H1 (cell line): ENCODE measurements around the gene TBCA. TPM values are rescaled to one million over a fixed set of nuclear protein-coding genes. Genes with fewer than 3 reads are reported as not detected.

Source experiments
- CTCF ChIA-PET: fragments of 300-600 bp; sonication (Branson Sonifier 250); formaldehyde crosslinking; loops from one replicate; lab custom pipeline; 2021; ENCODE audit not compliant: partially characterized antibody; lab: Charles Lee
- POLR2A ChIA-PET: fragments of 300-600 bp; sonication (Branson Sonifier 250); formaldehyde crosslinking; loops from one replicate; lab custom pipeline; 2021; ENCODE audit warnings: inconsistent platforms; ENCODE audit not compliant: partially characterized antibody; lab: Charles Lee
- DNase-seq, 2 experiments: peaks; one replicate each; pipeline versions ENCODE4 v3.0.0 to v3.0.0-alpha.2; 2010 to 2022; ENCODE audit warnings: low spot score in 2 of 2, low read depth in 1 of 2, mixed read lengths in 1 of 2
- FAIRE-seq: peaks from 2 replicates; lab custom pipeline; 2011; peaks lifted over from hg19 to GRCh38; lab: Jason Lieb, UNC
- H2AFZ ChIP-seq: 2 replicates; pipeline ENCODE4 v1.8.1; 2012; ENCODE audit warnings: low read length, inconsistent platforms
- H2AK5ac ChIP-seq: 2 replicates; pipeline ENCODE4 v1.6.1; 2013; ENCODE audit warnings: low read depth, low read length
- H2BK120ac ChIP-seq: replicated peaks from 2 replicates; pipeline ENCODE3; 2013; ENCODE audit warnings: low read depth, low read length, inconsistent platforms
- H2BK12ac ChIP-seq: 2 replicates; pipeline ENCODE4 v1.6.1; 2013; ENCODE audit warnings: low read depth, low read length
- H2BK15ac ChIP-seq: 2 replicates; pipeline ENCODE4 v1.6.1; 2013; ENCODE audit warnings: low read length
- H2BK20ac ChIP-seq: 2 replicates; pipeline ENCODE4 v1.6.1; 2013; ENCODE audit warnings: low read length
- H2BK5ac ChIP-seq: 2 replicates; pipeline ENCODE4 v1.6.1; 2013; ENCODE audit warnings: low read depth, low read length
- H3K14ac ChIP-seq: 2 replicates; pipeline ENCODE4 v1.6.1; 2013; ENCODE audit warnings: inconsistent platforms; ENCODE audit not compliant: insufficient read length
- H3K18ac ChIP-seq: 2 replicates; pipeline ENCODE4 v1.6.1; 2013; ENCODE audit warnings: low read length; ENCODE audit errors: extremely low read depth
- H3K23ac ChIP-seq: 2 replicates; pipeline ENCODE4 v1.6.1; 2013; ENCODE audit warnings: inconsistent platforms; ENCODE audit not compliant: insufficient read length
- H3K23me2 ChIP-seq: 2 replicates; pipeline ENCODE4 v1.6.1; 2013; ENCODE audit warnings: low read depth, low read length
- H3K27ac ChIP-seq: 2 replicates; pipeline ENCODE4 v1.6.1; 2011; ENCODE audit warnings: low read depth, low read length, inconsistent platforms
- H3K27me3 ChIP-seq, 4 experiments: replicated peaks in 1 of 4; 1 replicate in 1 of 4; 2 replicates in 3 of 4; pipeline versions ENCODE4 v1.6.1 to v1.8.1; 2011 to 2013; ENCODE audit warnings: low read length in 3 of 4, mild to moderate bottlenecking in 3 of 4, inconsistent platforms in 2 of 4, mixed read lengths in 2 of 4, moderate library complexity in 1 of 4; ENCODE audit not compliant: control insufficient read depth in 3 of 4, insufficient read depth in 3 of 4; ENCODE audit errors: extremely low read depth in 1 of 4
- H3K36me3 ChIP-seq, 4 experiments: 2 replicates each; pipeline versions ENCODE4 v1.6.1 to v1.8.1; 2011 to 2013; ENCODE audit warnings: mild to moderate bottlenecking in 4 of 4, low read length in 3 of 4, moderate library complexity in 2 of 4, control low read depth in 1 of 4, inconsistent platforms in 1 of 4; ENCODE audit not compliant: insufficient read depth in 4 of 4, control insufficient read depth in 2 of 4
- H3K4ac ChIP-seq: replicated peaks from 2 replicates; pipeline ENCODE3; 2013; ENCODE audit warnings: low read length, low read depth, mixed read lengths, inconsistent platforms; ENCODE audit not compliant: insufficient read length
- H3K4me1 ChIP-seq, 4 experiments: replicated peaks in 1 of 4; 1 replicate in 1 of 4; 2 replicates in 3 of 4; pipeline versions ENCODE4 v1.6.1 to v1.8.1; 2011 to 2013; ENCODE audit warnings: low read length in 3 of 4, inconsistent platforms in 2 of 4, mixed read lengths in 1 of 4; ENCODE audit not compliant: insufficient read depth in 4 of 4, control insufficient read depth in 3 of 4
- H3K4me2 ChIP-seq, 2 experiments: 2 replicates each; pipeline versions ENCODE4 v1.6.1 to v1.8.1; 2011 to 2013; ENCODE audit warnings: low read depth in 2 of 2, low read length in 2 of 2, control low read depth in 1 of 2, inconsistent platforms in 1 of 2, mild to moderate bottlenecking in 1 of 2; ENCODE audit not compliant: insufficient read depth in 1 of 2
- H3K4me3 ChIP-seq, 4 experiments: fragments of 200-600, 300-600 bp in 1 of 4; sonication (generic), shearing (Covaris generic), sonication (Bioruptor Twin) in 1 of 4; 2 replicates each; pipeline versions ENCODE4 v1.5.1 to v1.8.1; 2011 to 2016; ENCODE audit warnings: low read length in 4 of 4, low read depth in 3 of 4, control low read depth in 2 of 4, inconsistent platforms in 2 of 4, mild to moderate bottlenecking in 2 of 4, mixed read lengths in 1 of 4, moderate library complexity in 1 of 4; ENCODE audit not compliant: insufficient read depth in 2 of 4; ENCODE audit errors: extremely low read depth in 1 of 4
- H3K56ac ChIP-seq: replicated peaks from 2 replicates; pipeline ENCODE3; 2013; ENCODE audit warnings: low read depth, mild to moderate bottlenecking, mixed read lengths, low read length, inconsistent platforms; ENCODE audit not compliant: insufficient read length
- H3K79me1 ChIP-seq: 2 replicates; pipeline ENCODE4 v1.6.1; 2013; ENCODE audit warnings: low read depth, low read length, control low read depth
- H3K79me2 ChIP-seq, 2 experiments: 2 replicates each; pipeline versions ENCODE4 v1.6.1 to v1.8.1; 2012 to 2013; ENCODE audit warnings: low read length in 2 of 2, mild to moderate bottlenecking in 2 of 2, inconsistent platforms in 1 of 2; ENCODE audit not compliant: insufficient read depth in 2 of 2, control insufficient read depth in 1 of 2
- H3K9ac ChIP-seq, 4 experiments: replicated peaks in 1 of 4; 1 replicate in 1 of 4; 2 replicates in 3 of 4; pipeline versions ENCODE4 v1.6.1 to v1.8.1; 2011 to 2013; ENCODE audit warnings: low read depth in 3 of 4, low read length in 3 of 4, control low read depth in 2 of 4, mild to moderate bottlenecking in 2 of 4, moderate library complexity in 2 of 4, inconsistent platforms in 1 of 4; ENCODE audit errors: extremely low read depth in 1 of 4
- H3K9me3 ChIP-seq, 2 experiments: 2 replicates each; pipeline versions ENCODE4 v1.6.1 to v1.8.1; 2012 to 2013; ENCODE audit warnings: mild to moderate bottlenecking in 2 of 2, moderate library complexity in 2 of 2, control low read depth in 1 of 2, inconsistent platforms in 1 of 2, low read depth in 1 of 2, low read length in 1 of 2, mixed read lengths in 1 of 2; ENCODE audit not compliant: insufficient read depth in 2 of 2
- H4K20me1 ChIP-seq, 2 experiments: replicated peaks in 1 of 2; 2 replicates each; pipeline versions ENCODE3 to v1.8.1; 2011 to 2013; ENCODE audit warnings: inconsistent platforms in 2 of 2, low read length in 2 of 2, mild to moderate bottlenecking in 1 of 2; ENCODE audit not compliant: insufficient read depth in 2 of 2, control insufficient read depth in 1 of 2
- H4K5ac ChIP-seq: 2 replicates; pipeline ENCODE4 v1.6.1; 2013; ENCODE audit warnings: low read length, low read depth, mixed read lengths, inconsistent platforms; ENCODE audit not compliant: insufficient read length
- H4K8ac ChIP-seq: 2 replicates; pipeline ENCODE4 v1.8.0; 2013; ENCODE audit warnings: mild to moderate bottlenecking, moderate library complexity, low read length, inconsistent platforms; ENCODE audit not compliant: insufficient read depth; ENCODE audit errors: extremely low read depth
- H4K91ac ChIP-seq: replicated peaks from 2 replicates; pipeline ENCODE3; 2013; ENCODE audit warnings: low read length, mixed read lengths, inconsistent platforms; ENCODE audit not compliant: insufficient read length
- NRF1 ChIP-seq: IDR thresholded peaks from 2 replicates; pipeline ENCODE4 v1.6.1; 2011; ENCODE audit warnings: mild to moderate bottlenecking, low read depth, low read length, improper control_type of control experiment
- POLR2A ChIP-seq, 2 experiments: IDR thresholded peaks; 1 replicate in 1 of 2; 2 replicates in 1 of 2; pipeline ENCODE4 v1.6.1; 2011; ENCODE audit warnings: low read depth in 2 of 2, low read length in 2 of 2, mild to moderate bottlenecking in 2 of 2; ENCODE audit errors: control extremely low read depth in 1 of 2
- WGBS, 2 experiments: shearing (Covaris generic) in 1 of 2; methylation state at CpG; one replicate each; pipeline versions ENCODE4 v1.1.6 to v1.1.7; 2013 to 2015; ENCODE audit warnings: low lambda C conversion rate in 2 of 2, mixed read lengths in 2 of 2, inconsistent platforms in 1 of 2, low coverage in 1 of 2, missing lambda C conversion rate in 1 of 2; ENCODE audit not compliant: insufficient replicate concordance in 2 of 2, insufficient coverage in 1 of 2, insufficient read length in 1 of 2; ENCODE audit errors: extremely low coverage in 1 of 2, missing lambda C conversion rate in 1 of 2; 5-methylcytosine and 5-hydroxymethylcytosine counted together
- polyA plus RNA-seq, 7 experiments: library from polyadenylated mRNA; depleted of rRNA in 3 of 7; stranded (reverse) in 5 of 7; unstranded in 2 of 7; fragments of >200 nt in 5 of 7; fragments of 200-250 nt in 2 of 7; gene quantifications; 1 replicate in 5 of 7; 2 replicates in 1 of 7; 4 replicates in 1 of 7; pipeline versions ENCODE4 v1.2.1 to v1.2.3, GENCODE V29; 2011 to 2013; ENCODE audit warnings: missing spikeins in 2 of 7, mixed read lengths in 2 of 7
- total RNA-seq: library from RNA; stranded (reverse); fragmentation: NEBNext Ultra II Directional; extraction: Animal tissue kit (Norgen Biotek cat#: 25700); gene quantifications from 2 replicates; pipeline ENCODE4 v1.2.1, GENCODE V29; 2021

Gene TBCA
- total and polyA plus RNA-seq, 2 of the 8 experiments (the other 6 are each of a cell fraction or from before 2014, with no cell fraction given), result 55.7 to 320 TPM

- Histone ChIP-seq H3K4me1 (peaks cover 0 to 4% (median 1%) of the 10 kb centered on the region in 4 experiments; a peak in 2 of 7 replicates), H3K18ac (no peak overlapping the region), H2BK12ac (no peak overlapping the region), H2BK15ac (no peak overlapping the region), H3K36me3 (no peaks in the 10 kb centered on the region), H3K79me2 (no peaks in the 10 kb centered on the region), H3K4me3 (no peak overlapping the region), H4K91ac (no peak overlapping the region), H2BK120ac (no peak overlapping the region), H3K79me1 (no peaks in the 10 kb centered on the region), H2AK5ac (no peak overlapping the region), H3K56ac (no peak overlapping the region), H3K9ac (no peak overlapping the region), H2BK5ac (no peak overlapping the region), H3K4me2 (no peak overlapping the region), H2BK20ac (no peak overlapping the region), H4K5ac (no peak overlapping the region), H2AFZ (no peak overlapping the region), H3K9me3 (no peaks in the 10 kb centered on the region), H4K20me1 (no peaks in the 10 kb centered on the region), H3K14ac (no peak overlapping the region), H3K4ac (no peak overlapping the region), H3K23ac (no peak overlapping the region), H3K23me2 (no peaks in the 10 kb centered on the region), H4K8ac (no peak overlapping the region), H3K27me3 (no peaks in the 10 kb centered on the region; a peak in 1 of 7 replicates), H3K27ac (no peak overlapping the region)
- 62% methylated on average over 3 of the region's 3 CpGs; no CpG with 5 or more reads in 1 of the 2 experiments for WGBS, 2 experiments
- POLR2A ChIA-PET, result no interaction called here
- CTCF ChIA-PET, result interaction anchor here (1.0 to 1.7 kb wide), 3 partner anchors 11 to 110 kb away, joined by 3 to 7 read pairs (median 3); no protein-coding TSS in a partner anchor
- DNase-seq, result no peak
- TF ChIP-seq NRF1, result no peak
- no peak for TF ChIP-seq POLR2A (IDR thresholded peaks at IDR 0.05; ENCODE audit: control extremely low read depth in 1 of 2, low read depth in 2 of 2, low read length in 2 of 2)
- FAIRE-seq, result no peak
Measured at GRCh38 chr5:77670526-77670925, 105.6 kb downstream of the TBCA start.
